Neuronal stem cell (in vitro differentiated cells): ENCODE measurements around the gene TOB2.

Experiments used
- DNase-seq: peaks from one replicate; pipeline ENCODE4 v3.0.0-alpha.2; 2013; ENCODE audit warnings: low spot score
- H2AFZ ChIP-seq: one replicate; pipeline ENCODE4 v1.6.1; 2013; ENCODE audit warnings: mild to moderate bottlenecking, low read length, inconsistent platforms
- H2AK5ac ChIP-seq: 2 replicates; pipeline ENCODE4 v1.6.1; 2013; ENCODE audit warnings: low read depth, mild to moderate bottlenecking, inconsistent platforms, low read length, moderate library complexity, mixed read lengths
- H2BK120ac ChIP-seq: 2 replicates; pipeline ENCODE4 v1.6.1; 2013; ENCODE audit warnings: low read depth, mild to moderate bottlenecking, inconsistent platforms, low read length, moderate library complexity, mixed read lengths
- H2BK12ac ChIP-seq: one replicate; pipeline ENCODE4 v1.6.1; 2013; ENCODE audit warnings: low read length, inconsistent platforms
- H2BK15ac ChIP-seq: 2 replicates; pipeline ENCODE4 v1.6.1; 2013; ENCODE audit warnings: mild to moderate bottlenecking, low read length, inconsistent platforms, mixed read lengths
- H2BK5ac ChIP-seq: one replicate; pipeline ENCODE4 v1.6.1; 2013; ENCODE audit warnings: inconsistent platforms, mild to moderate bottlenecking, low read length, moderate library complexity
- H3K14ac ChIP-seq: one replicate; pipeline ENCODE4 v1.6.1; 2013; ENCODE audit warnings: low read length, inconsistent platforms
- H3K18ac ChIP-seq: 2 replicates; pipeline ENCODE4 v1.6.1; 2013; ENCODE audit warnings: low read length, inconsistent platforms
- H3K23ac ChIP-seq: 2 replicates; pipeline ENCODE4 v1.6.1; 2013; ENCODE audit warnings: low read depth, mild to moderate bottlenecking, mixed read lengths, low read length, inconsistent platforms; ENCODE audit not compliant: poor library complexity
- H3K27ac ChIP-seq: replicated peaks from 3 replicates; pipeline ENCODE4 v1.5.1; 2013; ENCODE audit warnings: low read length, inconsistent platforms
- H3K27me3 ChIP-seq, 3 experiments: 2 replicates each; pipeline ENCODE4 v1.6.1; 2013; ENCODE audit warnings: low read length in 3 of 3, mild to moderate bottlenecking in 2 of 3, inconsistent platforms in 1 of 3, low read depth in 1 of 3, mixed read lengths in 1 of 3, moderate library complexity in 1 of 3; ENCODE audit not compliant: control insufficient read depth in 3 of 3, insufficient read depth in 3 of 3
- H3K36me3 ChIP-seq, 2 donors: replicated peaks in 1 of 2; 2 replicates each; pipeline ENCODE4 v1.6.1; 2013; ENCODE audit warnings: low read length in 2 of 2; ENCODE audit not compliant: control insufficient read depth in 2 of 2, insufficient read depth in 2 of 2
- H3K4ac ChIP-seq: 2 replicates; pipeline ENCODE4 v1.6.1; 2013; ENCODE audit warnings: inconsistent platforms, mild to moderate bottlenecking, low read length, moderate library complexity
- H3K4me1 ChIP-seq, 2 donors: 1 replicate in 1 of 2; 2 replicates in 1 of 2; pipeline ENCODE4 v1.6.1; 2013; ENCODE audit warnings: low read length in 2 of 2, low read depth in 1 of 2; ENCODE audit not compliant: control insufficient read depth in 2 of 2, insufficient read depth in 1 of 2
- H3K4me2 ChIP-seq: one replicate; pipeline ENCODE4 v1.6.1; 2013; ENCODE audit warnings: mild to moderate bottlenecking, low read length, inconsistent platforms; ENCODE audit not compliant: insufficient read depth, poor library complexity, severe bottlenecking
- H3K4me3 ChIP-seq, 2 donors: 2 replicates each; pipeline ENCODE4 v1.5.1; 2013; ENCODE audit warnings: low read length in 2 of 2, mild to moderate bottlenecking in 2 of 2, inconsistent platforms in 1 of 2, moderate library complexity in 1 of 2
- H3K79me1 ChIP-seq: one replicate; pipeline ENCODE4 v1.6.1; 2013; ENCODE audit warnings: low read depth, mild to moderate bottlenecking, inconsistent platforms, low read length, moderate library complexity
- H3K9ac ChIP-seq: one replicate; pipeline ENCODE4 v1.6.1; 2013; ENCODE audit warnings: mild to moderate bottlenecking, low read depth, low read length, inconsistent platforms; ENCODE audit not compliant: poor library complexity
- H3K9me3 ChIP-seq, 2 donors: replicated peaks in 1 of 2; 2 replicates each; pipeline versions ENCODE3 to v1.6.1; 2013; ENCODE audit warnings: low read length in 2 of 2, mild to moderate bottlenecking in 2 of 2, inconsistent platforms in 1 of 2, low read depth in 1 of 2, mixed read lengths in 1 of 2, moderate library complexity in 1 of 2; ENCODE audit not compliant: control insufficient read depth in 2 of 2, insufficient read depth in 1 of 2
- H4K8ac ChIP-seq: one replicate; pipeline ENCODE4 v1.6.1; 2013; ENCODE audit warnings: low read depth, mild to moderate bottlenecking, inconsistent platforms, low read length, moderate library complexity
- H4K91ac ChIP-seq: one replicate; pipeline ENCODE4 v1.6.1; 2013; ENCODE audit warnings: low read length, low read depth, mild to moderate bottlenecking, inconsistent platforms; ENCODE audit not compliant: poor library complexity
- WGBS, 2 donors: extraction: QIAGEN DNeasy Blood & Tissue Kit; methylation state at CpG; one replicate each; pipeline ENCODE4 v1.1.7; 2013; ENCODE audit warnings: missing lambda C conversion rate in 2 of 2, mixed read lengths in 1 of 2; ENCODE audit not compliant: insufficient read length in 2 of 2, insufficient replicate concordance in 1 of 2; ENCODE audit errors: extremely low coverage in 2 of 2; 5-methylcytosine and 5-hydroxymethylcytosine counted together

TOB2 gene

GRCh38 chr22:41410311-41410751 lies 36.3 kb downstream of the TOB2 start:
- no CpG with 5 or more reads among the region's 7 CpGs for WGBS, 2 donors
- H4K91ac ChIP-seq = no peak overlapping the region
- no peak overlapping the region for H2BK120ac ChIP-seq
- H2AK5ac ChIP-seq = peak overlapping the region; percentile 84
- no peak overlapping the region for H4K8ac ChIP-seq
- H2AFZ ChIP-seq = no peak overlapping the region
- no peak overlapping the region for H3K27ac ChIP-seq
- no peak overlapping the region for H3K4me3 ChIP-seq
- peak overlapping the region; percentile 81 for H2BK15ac ChIP-seq
- H3K14ac ChIP-seq = no peak overlapping the region
- no peak overlapping the region for H3K18ac ChIP-seq
- H3K9ac ChIP-seq = no peak overlapping the region
- H3K36me3 ChIP-seq = no peaks in the 10 kb centered on the region
- no peak for DNase-seq
- H2BK5ac ChIP-seq = no peak overlapping the region
- no peak overlapping the region for H2BK12ac ChIP-seq
- peaks cover 16 to 17% of the 10 kb centered on the region in 2 donors for H3K4me1 ChIP-seq
- no peaks in the 10 kb centered on the region for H3K9me3 ChIP-seq
- H3K23ac ChIP-seq = peak overlapping the region; percentile 73
- no peak overlapping the region for H3K4ac ChIP-seq
- peaks cover 2% of the 10 kb centered on the region for H3K79me1 ChIP-seq
- H3K27me3 ChIP-seq = no peaks in the 10 kb centered on the region
- no peak overlapping the region for H3K4me2 ChIP-seq

DNA sequence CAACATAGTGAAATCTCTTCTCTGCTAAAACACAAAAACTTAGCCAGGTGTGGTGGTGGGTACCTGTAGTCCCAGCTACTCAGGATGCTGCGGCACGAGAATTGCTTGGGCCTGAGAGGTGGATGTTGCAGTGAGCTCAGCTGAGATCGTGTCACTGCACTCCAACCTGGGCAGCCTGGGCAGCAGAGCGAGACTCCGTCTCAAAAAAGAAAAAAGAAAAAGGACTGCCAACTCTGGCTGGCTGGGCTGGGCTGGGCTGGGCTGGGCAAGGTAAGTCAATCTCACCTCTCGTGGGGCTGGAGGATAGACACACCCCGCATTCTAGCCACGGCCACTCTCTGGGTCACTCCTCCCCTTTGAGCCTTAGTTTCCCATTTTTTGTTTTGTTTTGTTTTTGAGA lies 37.9 kb downstream of the TOB2 start:
- H2BK12ac ChIP-seq = no peak overlapping the region
- H3K27me3 ChIP-seq = no peaks in the 10 kb centered on the region
- no peak overlapping the region for H2BK120ac ChIP-seq
- H2AK5ac ChIP-seq = no peak overlapping the region
- no CpG with 5 or more reads among the region's 8 CpGs for WGBS, 2 donors
- H3K36me3 ChIP-seq = no peaks in the 10 kb centered on the region
- H3K9me3 ChIP-seq = no peaks in the 10 kb centered on the region
- H3K14ac ChIP-seq = no peak overlapping the region
- H2AFZ ChIP-seq = no peak overlapping the region
- no peak overlapping the region for H3K23ac ChIP-seq
- H2BK15ac ChIP-seq = no peak overlapping the region
- H3K79me1 ChIP-seq = peaks cover 2% of the 10 kb centered on the region
- H3K18ac ChIP-seq = no peak overlapping the region
- no peak overlapping the region for H3K4me3 ChIP-seq
- H3K4me2 ChIP-seq = no peak overlapping the region
- H3K9ac ChIP-seq = no peak overlapping the region
- peaks cover 9 to 12% of the 10 kb centered on the region in 2 donors for H3K4me1 ChIP-seq
- H4K8ac ChIP-seq = no peak overlapping the region
- no peak for DNase-seq
- H3K4ac ChIP-seq = no peak overlapping the region
- H2BK5ac ChIP-seq = no peak overlapping the region
- H4K91ac ChIP-seq = no peak overlapping the region
- H3K27ac ChIP-seq = no peak overlapping the region

DNA sequence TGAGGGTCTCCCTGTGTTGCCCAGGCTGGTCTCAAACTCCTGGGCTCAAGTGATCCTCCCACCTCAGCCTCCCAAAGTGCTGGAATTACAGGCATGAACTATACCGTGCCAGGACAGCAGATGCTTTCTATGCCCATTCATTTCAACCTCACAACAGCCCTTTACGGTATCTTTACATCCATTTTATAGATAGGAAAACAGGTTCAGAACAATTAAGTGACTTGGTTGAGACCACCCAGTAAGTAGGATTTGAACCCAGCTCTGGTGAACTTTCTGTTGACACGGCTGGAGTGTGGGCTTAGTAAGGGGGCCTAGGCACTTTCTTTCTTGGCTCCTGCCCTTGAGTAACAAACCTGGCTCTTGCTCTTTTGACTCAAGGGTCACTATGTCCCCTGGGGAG lies 39.2 kb downstream of the TOB2 start:
- Histone ChIP-seq H2AFZ (no peak overlapping the region), H3K4me2 (no peak overlapping the region), H3K4me3 (no peak overlapping the region), H2BK5ac (no peak overlapping the region), H3K23ac (no peak overlapping the region), H4K91ac (no peak overlapping the region), H3K36me3 (no peaks in the 10 kb centered on the region), H2BK12ac (no peak overlapping the region), H3K4ac (no peak overlapping the region), H3K79me1 (peaks cover 1% of the 10 kb centered on the region), H3K27me3 (no peaks in the 10 kb centered on the region), H2BK15ac (no peak overlapping the region), H2BK120ac (no peak overlapping the region), H3K18ac (no peak overlapping the region), H3K9ac (no peak overlapping the region), H3K9me3 (no peaks in the 10 kb centered on the region), H3K4me1 (peaks cover 4 to 9% of the 10 kb centered on the region in 2 donors), H4K8ac (peak overlapping the region; percentile 17), H3K14ac (no peak overlapping the region), H2AK5ac (no peak overlapping the region), H3K27ac (no peak overlapping the region)
- no peak for DNase-seq
- WGBS, 2 donors = no CpG with 5 or more reads among the region's 3 CpGs

DNA sequence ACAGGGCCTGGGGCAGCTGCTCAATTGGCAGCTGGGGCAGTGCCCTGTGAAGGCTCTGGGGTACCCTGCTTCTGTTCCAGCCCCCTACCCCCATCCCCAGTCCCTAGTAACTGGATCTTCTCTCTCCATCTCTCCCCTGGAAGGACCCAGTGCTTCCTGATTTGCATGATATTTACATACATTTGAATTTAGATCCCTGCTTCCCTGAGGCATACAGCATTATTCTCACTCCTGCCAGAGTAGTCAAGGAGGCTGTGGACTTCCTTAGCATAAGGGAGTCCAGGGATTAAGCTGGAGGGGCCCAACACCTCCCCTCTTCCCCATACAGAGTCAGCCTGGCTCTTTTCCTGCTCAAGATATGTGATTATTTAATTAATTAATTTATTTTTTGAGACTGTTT lies 40.2 kb downstream of the TOB2 start:
- no peak overlapping the region for H3K14ac ChIP-seq
- no peak overlapping the region for H2BK15ac ChIP-seq
- H3K4me3 ChIP-seq = no peak overlapping the region
- H2AFZ ChIP-seq = no peak overlapping the region
- H2BK12ac ChIP-seq = no peak overlapping the region
- no peak overlapping the region for H3K4me2 ChIP-seq
- H3K79me1 ChIP-seq = no peaks in the 10 kb centered on the region
- no peak overlapping the region for H3K27ac ChIP-seq
- no peak overlapping the region for H3K23ac ChIP-seq
- H3K27me3 ChIP-seq = no peaks in the 10 kb centered on the region
- no peak for DNase-seq
- H3K4me1 ChIP-seq = peaks cover under 1 to 5% of the 10 kb centered on the region in 2 donors
- H3K9ac ChIP-seq = no peak overlapping the region
- no peaks in the 10 kb centered on the region for H3K9me3 ChIP-seq
- H2BK120ac ChIP-seq = no peak overlapping the region
- no peak overlapping the region for H2AK5ac ChIP-seq
- no peak overlapping the region for H4K91ac ChIP-seq
- no peak overlapping the region for H4K8ac ChIP-seq
- no peak overlapping the region for H2BK5ac ChIP-seq
- no peaks in the 10 kb centered on the region for H3K36me3 ChIP-seq
- H3K4ac ChIP-seq = no peak overlapping the region
- no peak overlapping the region for H3K18ac ChIP-seq
